Limb (tissue), 2 donors: Measurements from ENCODE around the gene PDE2A.
A peak's percentile ranks its signal among the peaks of the same experiment; 100 is the strongest.

ENCODE experiments used
- DNase-seq, 2 donors: peaks; one replicate each; pipeline ENCODE4 v3.0.0-alpha.2; 2016; ENCODE audit errors: extremely low spot score in 2 of 2

PDE2A gene

DNA sequence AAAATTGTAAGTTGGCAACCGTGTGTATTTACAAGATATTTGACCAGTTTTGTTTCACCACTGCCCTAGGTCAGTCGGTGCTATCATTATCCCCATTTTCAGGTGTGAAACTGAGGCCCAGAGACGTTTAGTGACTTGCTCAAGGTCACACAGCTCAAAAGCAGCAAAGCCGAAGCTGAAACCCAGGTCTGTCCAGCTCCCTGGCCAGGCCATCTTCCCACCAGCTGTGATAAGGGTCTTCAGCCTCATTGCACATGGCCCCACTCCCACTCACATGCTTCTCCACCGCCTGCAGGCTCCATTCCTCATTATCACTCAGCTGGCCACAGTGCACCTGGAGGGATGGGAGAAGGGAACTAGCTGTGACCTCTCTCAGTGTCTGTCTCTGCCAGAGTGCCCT, 83.2 kb downstream of the PDE2A start:
- no peak for DNase-seq

DNA sequence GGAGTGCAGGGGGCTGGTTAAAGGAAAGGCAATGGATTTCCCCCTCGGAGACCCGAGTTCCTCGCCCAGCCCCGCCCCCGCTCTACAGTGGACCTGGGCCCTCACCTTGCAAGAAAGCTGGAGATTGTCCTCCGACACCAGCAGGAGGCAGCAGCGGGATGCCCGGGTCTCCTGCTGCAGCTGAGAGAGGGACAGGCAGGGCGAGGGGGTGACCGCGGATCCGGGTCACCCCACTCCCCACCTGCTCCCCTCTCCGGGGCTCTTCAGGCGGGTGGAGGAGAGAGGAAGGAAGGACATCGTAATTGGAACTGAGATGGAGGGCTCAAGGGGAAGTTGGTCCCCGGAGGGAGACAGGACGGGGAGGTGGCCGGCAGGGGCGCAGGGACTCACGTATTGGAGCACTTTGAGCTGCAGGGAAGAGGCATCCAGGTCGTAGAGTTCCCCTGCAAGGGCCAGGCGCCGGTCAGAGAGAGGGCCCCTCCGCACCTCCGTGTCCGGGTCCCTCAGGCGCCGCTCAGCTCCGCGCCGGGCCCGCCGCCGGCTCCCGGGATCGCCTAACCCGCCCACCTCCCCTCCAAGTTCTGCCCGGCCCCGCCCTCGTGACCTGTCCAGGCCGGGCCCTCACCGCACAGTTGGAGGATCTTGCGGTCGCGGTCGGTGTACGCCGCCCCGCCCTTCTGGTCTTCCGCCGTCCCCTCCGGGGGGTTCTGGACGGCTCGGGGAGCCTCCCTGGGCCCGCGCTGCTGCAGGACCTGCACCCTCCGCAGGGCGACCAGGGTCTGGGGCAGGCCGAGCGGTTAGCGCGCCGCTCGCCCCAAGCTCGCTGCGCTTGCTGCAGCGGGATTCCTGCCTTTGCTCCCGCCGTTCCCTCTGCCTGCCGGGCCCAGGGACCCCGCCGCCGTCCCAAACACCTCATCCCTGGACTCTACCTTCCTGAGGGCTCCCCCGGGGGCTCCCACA, 84.1 kb downstream of the PDE2A start:
- DNase-seq: peak in 1 of 2 donors; percentile 52

DNA sequence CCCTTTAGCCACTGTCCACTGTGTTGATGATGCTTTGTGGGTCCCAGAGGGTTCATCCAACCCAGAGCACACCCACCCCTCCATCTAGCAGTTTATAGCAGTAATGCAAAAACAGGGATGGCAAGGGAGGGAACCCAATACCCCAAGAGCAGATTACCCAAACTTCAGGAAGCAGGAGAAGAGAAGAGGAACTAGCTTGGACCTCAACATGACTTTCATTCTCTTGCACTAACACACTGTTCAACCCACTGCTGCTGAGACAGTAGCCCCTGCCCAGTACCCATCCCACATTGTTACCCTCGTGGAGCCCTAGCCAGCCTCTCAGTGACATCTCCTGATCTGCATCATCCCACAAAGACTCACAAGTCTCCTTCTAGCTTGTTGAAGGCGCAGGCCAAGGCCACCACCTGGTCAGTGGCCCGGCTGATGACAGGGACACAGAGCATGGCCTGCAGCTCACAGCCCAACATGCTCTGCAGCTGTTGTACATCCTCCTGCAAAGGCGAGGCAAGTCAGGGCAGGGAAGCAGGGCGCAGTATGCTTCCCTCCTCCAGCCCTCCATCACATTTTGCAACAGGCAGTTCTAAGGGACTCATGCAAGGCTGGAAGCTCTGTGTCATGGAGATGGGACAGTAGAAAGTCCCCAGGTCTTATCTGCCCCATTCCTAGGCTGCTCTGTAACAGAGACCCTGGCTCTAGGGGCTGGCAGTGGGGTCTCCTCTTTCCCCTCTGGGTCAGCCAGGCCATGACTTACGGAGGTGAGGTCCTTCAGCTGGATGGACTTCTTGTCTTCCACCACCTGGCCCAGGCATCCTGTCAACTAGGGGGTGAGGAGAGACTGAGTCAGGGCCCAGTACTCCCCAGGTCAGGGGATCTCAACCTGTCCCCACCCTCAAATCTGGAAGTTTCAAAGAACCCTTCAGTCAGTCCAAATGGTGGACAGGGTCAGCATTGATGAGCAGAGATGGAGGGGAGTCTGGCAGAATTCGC, 85.5 kb downstream of the PDE2A start:
- DNase-seq: no peak

DNA sequence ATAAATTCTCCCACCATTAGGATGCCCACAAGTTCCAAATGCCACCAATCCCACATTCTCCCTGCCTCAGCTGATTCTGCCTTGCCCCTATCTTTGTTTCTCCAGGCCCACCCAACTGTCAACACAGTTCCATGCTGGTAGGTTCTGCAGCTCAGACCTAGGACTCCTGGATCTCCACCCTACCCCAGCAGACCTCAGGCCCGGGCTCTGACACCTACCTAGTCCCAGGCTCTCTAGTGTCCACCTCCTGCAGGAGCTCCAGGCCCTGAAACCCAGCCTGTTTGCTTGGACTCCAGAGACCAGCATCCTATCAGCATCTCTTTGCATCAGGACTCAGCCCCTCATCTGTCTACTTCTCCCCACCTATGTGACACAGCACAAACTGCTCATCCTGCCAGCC, 86.5 kb downstream of the PDE2A start:
- no peak for DNase-seq

DNA sequence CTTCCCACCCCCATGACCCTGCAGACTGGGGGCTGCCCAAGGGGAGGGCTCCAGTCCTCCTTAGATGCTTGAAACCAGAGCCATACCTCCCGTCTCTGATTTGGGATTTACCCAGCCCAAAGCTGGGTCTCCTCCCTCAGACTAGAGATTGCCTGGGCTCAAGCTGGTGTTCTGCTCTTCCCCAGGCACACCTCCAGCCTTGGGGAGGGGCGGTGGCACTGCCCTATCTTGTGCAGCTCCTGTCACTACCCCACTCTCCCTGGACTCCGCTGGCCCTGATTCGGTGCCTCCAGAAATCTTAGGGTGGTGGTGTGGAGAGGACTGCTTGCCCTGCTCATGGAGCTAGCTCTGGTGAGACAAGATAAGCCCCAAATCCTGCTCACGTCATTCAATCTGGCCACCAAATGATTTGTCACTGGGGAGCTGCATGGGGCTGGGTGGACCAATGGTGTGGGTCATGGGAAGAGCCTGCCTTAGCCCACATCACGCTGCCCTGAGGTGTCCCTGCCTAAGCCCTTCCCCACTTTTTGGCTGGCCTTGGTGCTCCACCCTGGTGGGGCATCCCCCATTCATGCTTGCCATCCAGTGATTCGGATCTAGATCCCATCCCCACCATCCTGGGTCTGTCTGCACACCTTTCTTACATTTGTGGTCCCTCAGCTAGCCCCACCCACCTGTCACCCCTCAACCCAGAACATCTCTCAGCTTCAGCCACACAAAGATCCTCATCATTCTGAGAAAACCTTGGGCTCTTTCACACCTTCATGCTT, 87.7 kb downstream of the PDE2A start:
- no peak for DNase-seq

DNA sequence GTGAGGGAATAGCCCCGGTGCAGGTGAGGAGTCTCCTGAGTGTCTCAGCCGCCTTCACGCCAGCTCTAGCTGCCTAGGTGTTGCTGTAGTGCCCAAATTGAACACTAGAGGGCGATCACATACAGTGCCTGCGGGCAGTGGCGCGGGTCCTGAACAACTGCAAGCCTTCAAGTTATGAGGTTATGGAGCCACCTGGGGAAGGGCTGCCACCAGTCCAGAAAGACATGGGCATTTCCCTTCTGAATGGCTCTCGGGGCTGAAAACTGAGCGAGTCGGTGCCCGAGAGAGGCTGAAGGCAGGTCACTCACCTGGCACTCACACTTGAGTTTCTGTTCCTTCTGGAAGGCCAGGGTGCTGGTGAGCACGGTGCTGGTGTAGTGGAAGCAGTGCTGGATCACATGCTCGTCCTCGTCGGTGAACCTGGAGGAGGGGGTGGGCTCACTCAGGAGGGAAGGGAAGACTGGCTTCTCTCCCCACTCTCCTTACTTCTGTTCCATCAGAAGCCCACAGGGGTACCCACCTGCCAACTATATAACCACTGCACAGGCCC, 88.4 kb downstream of the PDE2A start:
- DNase-seq: peak; percentile 73 to 81

DNA sequence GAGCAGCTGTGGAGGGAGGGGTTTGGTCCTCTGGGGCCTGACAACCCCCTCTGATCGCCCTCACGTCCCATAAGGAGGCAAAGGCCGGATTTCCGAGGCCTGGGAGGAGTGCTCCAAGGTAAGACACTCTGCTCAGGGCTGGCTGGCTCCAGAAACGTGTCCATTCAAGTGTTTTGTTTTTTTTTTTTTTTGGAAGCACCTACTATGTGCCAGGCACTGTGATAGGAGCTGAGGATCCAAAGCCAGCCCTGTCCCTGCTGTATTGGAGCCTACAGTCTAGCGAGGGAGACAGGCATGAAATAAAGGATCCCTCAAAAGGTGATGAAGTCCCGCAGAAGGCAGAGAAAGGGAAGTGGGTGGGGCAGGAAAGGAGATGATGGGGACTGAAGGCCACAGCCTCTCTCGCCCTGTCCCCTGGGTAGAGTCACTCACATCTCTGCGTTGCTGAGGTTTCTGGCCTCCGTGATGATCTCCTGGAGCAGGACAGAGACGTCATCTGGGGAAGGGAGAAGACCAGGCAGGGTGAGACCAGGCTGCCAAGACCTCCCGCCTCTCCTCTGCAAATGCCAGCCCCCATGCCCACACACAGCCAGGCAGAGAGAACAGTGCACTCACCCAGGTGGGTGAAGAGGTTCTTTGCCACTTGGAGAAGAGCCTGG, 89.2 kb downstream of the PDE2A start:
- no peak for DNase-seq

DNA sequence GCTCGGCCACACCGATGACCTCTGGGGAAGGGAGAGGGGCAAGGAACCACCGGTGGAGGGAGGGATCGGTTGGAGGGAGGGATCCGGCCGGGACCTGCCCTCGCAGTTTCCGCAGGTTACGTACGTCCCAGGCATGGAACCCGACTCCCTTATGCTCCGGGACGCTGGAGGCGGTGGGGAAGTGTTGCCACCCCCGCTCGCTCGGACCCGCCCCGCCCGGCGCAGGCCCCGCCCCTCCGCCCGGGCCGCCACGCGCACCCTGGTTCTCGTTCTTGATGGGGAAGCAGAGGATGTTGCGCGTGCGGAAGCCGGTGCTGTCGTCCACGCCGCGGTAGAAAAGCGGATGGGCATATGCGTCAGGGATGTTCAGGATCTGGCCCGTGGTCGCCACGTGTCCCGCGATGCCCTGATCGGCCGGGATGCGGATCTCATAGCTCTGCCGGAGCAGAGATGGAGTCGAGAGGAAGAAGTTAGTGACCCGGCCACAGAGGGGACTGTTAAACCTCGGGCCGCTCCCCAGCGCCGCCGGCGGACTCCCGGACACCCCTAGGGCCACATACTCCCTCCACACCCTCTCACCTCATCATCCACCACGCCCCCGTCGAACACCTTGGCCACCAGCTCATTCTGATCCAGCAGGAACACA, 89.8 kb downstream of the PDE2A start:
- peak in 1 of 2 donors; percentile 64 for DNase-seq

DNA sequence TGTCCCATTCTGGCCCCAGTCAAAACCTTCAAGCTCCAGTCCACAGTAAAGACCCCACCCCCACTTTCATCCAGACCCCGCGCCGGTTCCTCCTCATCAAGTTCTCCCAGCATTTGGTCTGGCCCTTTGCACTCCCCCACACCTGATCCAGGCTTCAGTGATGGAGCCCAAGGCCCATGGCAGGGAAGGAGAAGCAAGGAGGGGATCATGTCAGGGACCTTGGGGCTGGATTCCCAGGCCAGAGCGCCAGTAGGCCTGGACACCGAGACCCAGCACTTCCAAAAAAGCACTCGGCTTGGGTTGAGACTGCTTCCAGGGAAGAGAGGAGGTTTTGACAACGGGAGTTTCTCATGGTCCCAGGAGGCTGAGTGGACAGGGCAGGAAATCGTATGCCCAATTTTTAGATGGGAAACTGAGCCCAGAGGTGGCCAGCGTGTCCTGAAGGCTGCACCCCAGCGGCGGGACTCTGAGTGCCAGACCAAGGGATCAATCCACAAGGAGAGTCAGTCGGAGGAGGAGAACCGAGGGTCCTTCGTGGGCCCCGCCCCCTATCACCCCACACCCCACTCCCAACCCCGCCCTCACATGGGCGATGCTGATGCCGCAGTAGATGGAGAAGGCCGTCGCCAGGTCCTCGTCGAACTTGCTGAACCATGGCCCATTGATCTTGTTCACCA, 90.5 kb downstream of the PDE2A start:
- DNase-seq: no peak

DNA sequence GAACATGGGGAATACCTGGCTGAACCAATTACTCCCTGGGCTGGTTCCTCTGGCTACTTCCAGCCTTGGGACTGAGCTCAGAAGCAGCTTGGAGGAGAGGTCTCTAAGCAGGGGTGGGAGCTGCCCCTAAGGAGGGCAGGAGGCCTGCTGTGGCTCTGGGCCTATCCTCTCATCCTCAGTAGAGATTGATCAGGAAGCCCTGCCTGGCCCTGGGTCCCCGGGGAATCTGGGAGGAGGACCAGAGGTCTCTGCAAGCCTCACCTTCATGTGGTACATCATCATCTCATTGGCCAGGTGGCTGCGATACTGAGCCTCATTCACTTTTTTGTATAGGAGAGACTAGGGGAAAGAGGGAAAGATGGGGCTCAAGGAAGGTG, 91.1 kb downstream of the PDE2A start:
- DNase-seq: peak in 1 of 2 donors; percentile 22

DNA sequence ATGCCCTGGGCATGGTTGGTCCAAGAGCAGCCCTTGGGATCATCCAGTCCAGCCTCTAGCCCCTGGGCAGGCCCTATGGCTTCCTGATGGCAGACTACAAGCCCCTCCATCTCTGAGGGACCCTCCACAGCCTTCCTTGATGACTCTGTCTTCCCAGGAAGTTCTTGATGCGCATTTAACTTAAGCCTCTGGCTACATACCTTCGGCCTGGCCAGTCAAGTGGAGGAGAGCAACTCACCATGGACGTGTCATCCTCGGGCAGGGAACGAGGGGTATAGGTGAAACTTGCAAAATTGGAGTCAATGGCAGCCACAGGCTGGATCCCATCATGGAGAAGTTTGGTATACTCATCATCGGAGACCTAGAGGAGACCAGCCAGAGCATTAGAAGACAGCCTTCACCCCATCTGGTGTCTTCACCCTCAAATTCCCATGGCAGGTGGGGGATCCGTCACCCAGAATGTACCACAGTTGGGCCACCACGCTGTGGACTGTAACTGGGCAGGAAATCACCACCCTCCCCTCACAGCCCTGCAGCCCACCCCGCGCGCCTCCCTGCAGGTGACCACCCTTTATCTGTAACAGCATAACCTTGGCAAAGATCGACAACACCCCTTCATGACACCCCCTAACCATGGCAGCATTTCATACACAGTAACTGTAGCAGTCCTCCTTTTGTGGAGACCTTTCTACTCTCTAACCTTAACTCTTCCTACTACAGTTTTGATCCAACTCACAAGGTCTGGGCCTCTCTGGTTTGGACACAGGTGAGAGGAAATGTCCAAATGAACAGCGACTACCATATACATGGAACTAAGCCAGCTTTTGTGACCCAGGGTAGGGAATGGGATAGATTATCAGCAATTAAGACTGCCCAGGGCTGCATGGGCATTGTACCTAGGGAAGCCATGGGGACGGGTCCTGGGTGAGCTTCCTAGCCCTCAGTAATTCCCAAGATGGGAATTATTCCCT, 91.7 kb downstream of the PDE2A start:
- peak in 1 of 2 donors; percentile 8 for DNase-seq

DNA sequence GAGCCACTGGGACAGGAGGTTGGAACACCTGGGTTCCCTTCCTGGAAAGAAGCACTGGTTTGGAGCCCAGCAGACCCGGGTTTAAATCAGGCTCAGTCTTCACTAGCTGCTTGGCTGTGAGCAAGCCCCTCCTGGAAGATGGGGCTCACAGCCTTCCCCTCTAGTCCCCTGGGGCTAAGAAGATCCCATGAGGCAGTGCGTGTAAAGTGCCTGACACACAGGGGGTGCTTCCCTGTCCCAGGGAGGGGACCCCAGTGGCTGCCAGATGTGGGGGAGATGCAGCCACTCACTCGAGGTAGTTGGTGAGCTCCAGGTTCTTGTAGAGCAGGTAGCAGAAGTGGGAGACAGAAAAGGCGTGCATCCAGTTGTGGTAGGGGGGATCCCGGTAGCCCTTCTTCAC, 93.2 kb downstream of the PDE2A start:
- DNase-seq: peak in 1 of 2 donors; percentile 12

DNA sequence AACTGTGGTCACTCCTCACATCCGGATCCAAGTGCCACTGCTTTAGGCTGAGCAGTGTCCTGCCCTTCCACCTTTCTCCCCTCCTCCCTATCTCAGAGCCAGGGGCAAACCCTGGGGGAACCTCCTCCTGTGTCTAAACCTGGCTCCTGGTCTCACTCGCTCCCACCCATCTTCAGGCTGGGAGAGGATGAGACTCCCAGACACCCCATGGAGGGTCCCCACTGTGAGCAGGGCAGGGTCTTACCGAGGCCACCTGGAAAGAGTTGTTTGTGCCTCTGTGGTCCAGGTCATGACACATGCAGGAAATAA, 93.6 kb downstream of the PDE2A start:
- peak in 1 of 2 donors; percentile 10 for DNase-seq

DNA sequence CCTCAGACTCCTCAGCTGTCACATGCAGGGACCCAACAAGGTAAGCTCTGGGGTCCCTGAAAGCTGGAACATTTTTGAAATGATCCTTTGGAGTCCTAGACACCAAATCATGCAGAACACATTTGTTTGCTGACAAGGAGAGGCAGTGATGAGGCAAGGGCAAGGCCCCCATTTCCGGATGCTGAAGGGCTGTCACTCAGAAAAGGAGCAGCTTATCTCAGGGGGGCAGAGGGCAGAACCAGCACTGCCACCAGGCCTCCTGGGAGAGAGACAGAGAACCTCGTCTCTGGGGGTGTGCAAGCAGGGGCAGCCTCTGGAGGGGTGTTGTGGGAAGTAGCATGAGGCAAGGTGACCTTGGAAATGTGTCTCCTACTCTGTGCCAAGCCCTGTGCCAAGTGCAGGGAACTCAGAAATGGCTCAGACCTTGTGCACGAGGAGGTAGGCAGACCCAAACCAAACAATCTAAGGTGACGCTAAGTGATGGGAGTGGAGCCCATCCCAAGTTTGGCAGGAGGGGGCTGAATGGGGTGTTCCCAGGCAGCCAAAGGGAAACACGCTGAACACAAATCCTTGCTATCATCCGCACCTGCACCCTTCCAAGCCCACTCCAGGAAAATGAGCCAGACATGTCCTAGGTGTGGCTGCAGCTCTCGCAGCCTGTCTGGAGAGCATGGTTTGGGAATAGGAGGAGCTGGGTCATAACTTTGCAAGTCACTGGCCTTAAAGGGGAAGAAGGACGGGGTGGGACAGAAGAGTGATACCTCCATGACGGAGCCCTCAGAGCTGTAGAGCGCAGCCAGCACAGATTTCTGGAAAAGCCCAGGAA, 94.2 kb downstream of the PDE2A start:
- peak in 1 of 2 donors; percentile 14 for DNase-seq

DNA sequence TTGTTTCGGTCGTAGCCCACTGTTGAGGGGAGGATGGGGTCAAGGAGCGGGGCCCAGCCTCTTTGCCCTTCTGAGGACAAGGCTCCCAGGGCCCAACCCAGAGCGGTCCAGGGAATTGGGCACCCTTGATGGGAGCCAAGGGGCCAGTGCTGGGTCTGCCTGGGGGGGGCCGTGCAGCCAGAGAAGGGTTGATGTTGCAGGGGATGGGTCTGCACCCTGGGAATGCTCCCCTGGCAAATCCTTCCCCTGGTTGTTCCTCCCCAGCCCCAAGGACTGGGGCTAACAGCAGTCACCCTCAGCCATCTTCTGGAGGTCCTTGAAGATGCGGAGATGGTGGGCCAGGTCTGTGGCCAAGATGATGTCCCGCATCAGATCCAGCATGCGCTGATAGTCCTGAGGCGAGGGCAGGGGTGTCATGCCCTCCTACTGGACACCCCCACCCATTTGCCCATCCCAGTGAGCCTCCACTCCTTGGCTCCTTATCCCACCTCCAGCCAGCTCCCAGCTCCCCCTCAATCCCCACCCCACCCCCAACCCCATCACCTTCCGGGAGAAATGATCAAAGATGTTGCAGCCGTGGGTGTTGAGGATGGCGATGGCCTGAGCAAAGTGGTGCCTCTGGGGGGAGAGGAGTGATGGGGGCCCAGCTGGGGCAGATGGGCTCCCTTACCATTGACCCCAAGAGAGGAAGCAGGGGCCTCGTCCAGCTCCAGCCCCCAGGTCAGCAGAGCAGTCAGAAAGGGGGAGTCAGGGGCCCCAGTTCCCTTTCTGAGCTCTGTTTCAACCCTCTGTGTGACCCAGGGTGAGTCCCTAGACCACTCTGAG, 95.0 kb downstream of the PDE2A start:
- DNase-seq: peak in 1 of 2 donors; percentile 15

DNA sequence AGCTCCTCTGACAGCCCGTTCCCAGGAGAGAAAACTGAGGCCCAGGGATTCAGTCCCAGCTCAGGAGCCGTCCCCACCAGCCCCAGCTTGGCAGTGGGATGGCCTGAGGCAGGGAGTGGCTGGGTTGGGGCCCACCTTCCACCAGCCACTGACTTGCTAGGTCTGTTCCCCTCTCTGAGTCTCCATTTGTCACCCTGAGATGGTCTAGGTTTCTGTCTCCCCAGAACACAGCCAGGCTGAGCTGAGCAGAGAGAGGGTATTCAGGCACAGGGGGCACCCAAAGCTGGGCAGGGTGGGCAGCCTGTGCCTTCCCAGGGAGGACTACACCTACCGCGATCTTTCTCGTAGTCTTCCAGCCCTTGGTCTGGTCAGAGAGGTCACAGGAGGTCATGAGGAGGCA, 95.7 kb downstream of the PDE2A start:
- DNase-seq: peak in 1 of 2 donors; percentile 23

DNA sequence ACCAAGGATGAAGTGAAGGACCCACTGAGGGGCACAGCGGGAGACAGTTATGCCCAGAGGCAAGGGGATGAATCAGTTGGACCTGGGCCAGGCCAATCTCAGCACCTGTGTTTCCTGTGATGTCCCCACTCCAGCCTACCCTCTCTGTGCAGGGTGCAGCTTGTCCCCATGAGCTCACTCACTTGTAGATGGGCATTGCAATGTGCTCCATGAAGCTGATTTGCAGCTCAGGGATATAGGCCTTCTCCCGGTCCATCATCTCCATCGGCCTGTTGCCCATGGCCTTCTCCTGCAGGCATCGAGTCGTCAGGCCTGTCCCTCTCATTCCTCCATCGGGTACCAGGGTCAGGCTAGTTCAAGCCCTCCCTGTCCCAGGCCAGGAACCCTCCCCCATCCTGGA, 96.2 kb downstream of the PDE2A start:
- DNase-seq: peak in 1 of 2 donors; percentile 22
